ENCODE data around the gene ABCB9.
"Not testable (repeated sequence)": the region's sequence is repeated elsewhere in the genome, so short reads cannot be mapped to it uniquely, and the experiment has no call there.

Gene ABCB9

GRCh38 chr12:122963941-122964265, 2.4 kb downstream of the ABCB9 start:
- DNase-seq (ENCODE audit: low read depth): no peak

- no peak for DNase-seq (ENCODE audit: low read depth)
These were observed 4.5 kb downstream of the ABCB9 start for GRCh38 chr12:122961531-122962329.

GRCh38 chr12:122960193-122960569, 6.1 kb downstream of the ABCB9 start:
- DNase-seq (ENCODE audit: low read depth): no peak

- no peak for DNase-seq (ENCODE audit: low read depth)
These were observed 6.6 kb downstream of the ABCB9 start for GRCh38 chr12:122959566-122960192.

- no peak for DNase-seq (ENCODE audit: low read depth)
These were observed 7.9 kb downstream of the ABCB9 start for GRCh38 chr12:122958198-122958888.

- DNase-seq (ENCODE audit: low read depth): no peak
These were observed 10.2 kb downstream of the ABCB9 start for GRCh38 chr12:122956035-122956434.

- no peak for DNase-seq (ENCODE audit: low read depth)
These were observed 11.1 kb downstream of the ABCB9 start for GRCh38 chr12:122955156-122955555.

GRCh38 chr12:122951979-122952892, 14.0 kb downstream of the ABCB9 start:
- DNase-seq (ENCODE audit: low read depth): peak; percentile 62

GRCh38 chr12:122951406-122951805, 14.9 kb downstream of the ABCB9 start:
- no peak for DNase-seq (ENCODE audit: low read depth)

- DNase-seq (ENCODE audit: low read depth): no peak
These were observed 16.2 kb downstream of the ABCB9 start for GRCh38 chr12:122949816-122950675.

GRCh38 chr12:122949405-122949804, 16.9 kb downstream of the ABCB9 start:
- DNase-seq (ENCODE audit: low read depth): no peak

- DNase-seq (ENCODE audit: low read depth): no peak
These were observed 17.7 kb downstream of the ABCB9 start for GRCh38 chr12:122948605-122949004.

- no peak for DNase-seq (ENCODE audit: low read depth)
These were observed 18.9 kb downstream of the ABCB9 start for GRCh38 chr12:122947352-122947792.

- DNase-seq (ENCODE audit: low read depth): peak; percentile 47
These were observed 19.4 kb downstream of the ABCB9 start for GRCh38 chr12:122946690-122947341.

- no peak for DNase-seq (ENCODE audit: low read depth)
These were observed 21.4 kb downstream of the ABCB9 start for GRCh38 chr12:122944605-122945592.

- DNase-seq (ENCODE audit: low read depth): no peak
These were observed 23.1 kb downstream of the ABCB9 start for GRCh38 chr12:122943196-122943595.

- DNase-seq (ENCODE audit: low read depth): no peak
These were observed 23.6 kb downstream of the ABCB9 start for GRCh38 chr12:122942637-122943036.

GRCh38 chr12:122941351-122941750, 24.9 kb downstream of the ABCB9 start:
- not testable (repeated sequence) for DNase-seq (ENCODE audit: low read depth)

GRCh38 chr12:122939125-122939524, 27.1 kb downstream of the ABCB9 start:
- DNase-seq (ENCODE audit: low read depth): no peak
